Measurements from ENCODE around the gene CAMKK2.
A peak's percentile ranks its signal among the peaks of the same experiment; 100 is the strongest.
"Not testable (repeated sequence)": the region's sequence is repeated elsewhere in the genome, so short reads cannot be mapped to it uniquely, and the experiment has no call there.

CAMKK2 gene

GRCh38 chr12:121301876-121302275, 5.4 kb upstream of the CAMKK2 start:
- no peaks in the 10 kb centered on the region for H3K36me3 ChIP-seq
- H3K27me3 ChIP-seq = no peaks in the 10 kb centered on the region
- H3K9me3 ChIP-seq = no peaks in the 10 kb centered on the region
- TF ChIP-seq CTCF (IDR thresholded peaks at IDR 0.05; ENCODE audit: low read depth, low read length) = no peak
- peaks cover 3% of the 10 kb centered on the region; the same call in 1 of the 2 replicates for H3K4me1 ChIP-seq
- H3K4me3 ChIP-seq (ENCODE audit: low read depth, low read length) = no peak overlapping the region
- DNase-seq = no peak

- peaks cover 3% of the 10 kb centered on the region; the same call in 1 of the 2 replicates for H3K4me1 ChIP-seq
- no peak overlapping the region for H3K4me3 ChIP-seq (ENCODE audit: low read depth, low read length)
- no peaks in the 10 kb centered on the region; the same call in 1 of the 2 replicates for H3K36me3 ChIP-seq
- H3K27me3 ChIP-seq = no peaks in the 10 kb centered on the region
- no peak for TF ChIP-seq CTCF (IDR thresholded peaks at IDR 0.05; ENCODE audit: low read depth, low read length)
- DNase-seq = no peak
- no peaks in the 10 kb centered on the region for H3K9me3 ChIP-seq
Observed at GRCh38 chr12:121300083-121300819, 3.7 kb upstream of the CAMKK2 start.

GRCh38 chr12:121299662-121300061, 3.2 kb upstream of the CAMKK2 start:
- H3K36me3 ChIP-seq = peaks cover 2% of the 10 kb centered on the region
- no peaks in the 10 kb centered on the region for H3K27me3 ChIP-seq
- H3K9me3 ChIP-seq = no peaks in the 10 kb centered on the region
- no peak for DNase-seq
- H3K4me3 ChIP-seq (ENCODE audit: low read depth, low read length) = no peak overlapping the region
- no peak for TF ChIP-seq CTCF (IDR thresholded peaks at IDR 0.05; ENCODE audit: low read depth, low read length)
- H3K4me1 ChIP-seq = peaks cover 3% of the 10 kb centered on the region; the same call in 1 of the 2 replicates

GRCh38 chr12:121298411-121298810, 1.9 kb upstream of the CAMKK2 start:
- DNase-seq; H3K9me3 ChIP-seq; H3K4me1 ChIP-seq; H3K27me3 ChIP-seq; H3K36me3 ChIP-seq; H3K4me3 ChIP-seq (ENCODE audit: low read depth, low read length): not testable (repeated sequence)

- TF ChIP-seq CTCF (IDR thresholded peaks at IDR 0.05; ENCODE audit: low read depth, low read length) = no peak
- Histone ChIP-seq H3K36me3 (peaks cover 8% of the 10 kb centered on the region), H3K9me3 (no peaks in the 10 kb centered on the region), H3K4me1 (peaks cover 3% of the 10 kb centered on the region; the same call in 1 of the 2 replicates), H3K27me3 (no peaks in the 10 kb centered on the region), H3K4me3 (ENCODE audit: low read depth, low read length) (peak overlapping the region; percentile 83)
- DNase-seq = no peak
Observed at GRCh38 chr12:121297435-121297991, 1.0 kb upstream of the CAMKK2 start.

- DNase-seq = no peak
Observed at GRCh38 chr12:121295746-121296617, 527 bp downstream of the CAMKK2 start.

More at GRCh38 chr12:121295746-121296617, 527 bp downstream of the CAMKK2 start:
- 0 out of 2 replicates have a peak, but pooled peaks have one; percentile 8 for TF ChIP-seq CTCF (IDR thresholded peaks at IDR 0.05; ENCODE audit: low read depth, low read length)
- Histone ChIP-seq H3K27me3 (no peaks in the 10 kb centered on the region), H3K4me3 (ENCODE audit: low read depth, low read length) (peak overlapping the region; percentile 86), H3K4me1 (peaks cover 3% of the 10 kb centered on the region; the same call in 1 of the 2 replicates), H3K9me3 (no peaks in the 10 kb centered on the region), H3K36me3 (peaks cover 13% of the 10 kb centered on the region)
